ENCODE data around the gene SYCN. TPM values are rescaled to one million over a fixed set of nuclear protein-coding genes. Genes with fewer than 3 reads are reported as not detected.

SYCN gene
- total and polyA plus RNA-seq, 4 donors: 1.6 TPM; not detected in 3

- DNase-seq: no peak
- H3K9me3 ChIP-seq (ENCODE audit: control insufficient read depth, low read length): no peaks in the 10 kb centered on the region
- 76 to 89% methylated on average over 15 of the region's 15 CpGs for WGBS, 2 donors
- no peak overlapping the region for H3K27ac ChIP-seq (ENCODE audit: low read depth in 1 of 2, low read length in 2 of 2)
- H3K27me3 ChIP-seq (ENCODE audit: control insufficient read depth in 1 of 2, insufficient read depth in 2 of 2, low read length in 1 of 2): no peaks in the 10 kb centered on the region
- H3K4me1 ChIP-seq (ENCODE audit: control insufficient read depth in 1 of 2, insufficient read depth in 2 of 2, low read length in 2 of 2): no peaks in the 10 kb centered on the region
- H3K4me3 ChIP-seq (ENCODE audit: low read length in 2 of 2): no peak overlapping the region
- intact Hi-C loops (cut with DNase I): no loop called here
- no peak for ATAC-seq (ENCODE audit: low FRiP score)
- H3K36me3 ChIP-seq (ENCODE audit: control insufficient read depth in 1 of 2, insufficient read depth in 2 of 2, low read length in 1 of 2): no peaks in the 10 kb centered on the region
These were observed 46.1 kb downstream of the SYCN start for GRCh38 chr19:39157997-39158389.

- H3K9me3 ChIP-seq (ENCODE audit: control insufficient read depth, low read length): no peaks in the 10 kb centered on the region
- no peak for ATAC-seq (ENCODE audit: low FRiP score)
- H3K4me1 ChIP-seq (ENCODE audit: control insufficient read depth in 1 of 2, insufficient read depth in 2 of 2, low read length in 2 of 2): no peaks in the 10 kb centered on the region
- intact Hi-C loops (cut with DNase I): no loop called here
- WGBS, 2 donors: 14 to 24% methylated on average over 22 to 23 of the region's 23 CpGs
- no peaks in the 10 kb centered on the region for H3K36me3 ChIP-seq (ENCODE audit: control insufficient read depth in 1 of 2, insufficient read depth in 2 of 2, low read length in 1 of 2)
- no peak for DNase-seq
- no peak overlapping the region for H3K27ac ChIP-seq (ENCODE audit: low read depth in 1 of 2, low read length in 2 of 2)
- no peak overlapping the region for H3K4me3 ChIP-seq (ENCODE audit: low read length in 2 of 2)
- H3K27me3 ChIP-seq (ENCODE audit: control insufficient read depth in 1 of 2, insufficient read depth in 2 of 2, low read length in 1 of 2): no peaks in the 10 kb centered on the region
These were observed 46.6 kb downstream of the SYCN start for GRCh38 chr19:39157275-39157996.

GRCh38 chr19:39156326-39157230 lies 47.5 kb downstream of the SYCN start:
- WGBS, 2 donors: 18 to 26% methylated on average over 17 to 24 of the region's 24 CpGs
- H3K27ac ChIP-seq (ENCODE audit: low read depth in 1 of 2, low read length in 2 of 2): no peak overlapping the region
- intact Hi-C loops (cut with DNase I): no loop called here

GRCh38 chr19:39155741-39156140 lies 48.3 kb downstream of the SYCN start:
- ATAC-seq (ENCODE audit: low FRiP score) (no peak), DNase-seq (no peak)
- H3K27me3 ChIP-seq (ENCODE audit: control insufficient read depth in 1 of 2, insufficient read depth in 2 of 2, low read length in 1 of 2): no peaks in the 10 kb centered on the region
- H3K4me3 ChIP-seq (ENCODE audit: low read length in 2 of 2): no peak overlapping the region
- no peaks in the 10 kb centered on the region for H3K9me3 ChIP-seq (ENCODE audit: control insufficient read depth, low read length)
- H3K36me3 ChIP-seq (ENCODE audit: control insufficient read depth in 1 of 2, insufficient read depth in 2 of 2, low read length in 1 of 2): no peaks in the 10 kb centered on the region
- H3K4me1 ChIP-seq (ENCODE audit: control insufficient read depth in 1 of 2, insufficient read depth in 2 of 2, low read length in 2 of 2): no peaks in the 10 kb centered on the region
- intact Hi-C loops (cut with DNase I): no loop called here
- 69 to 73% methylated on average over 15 of the region's 15 CpGs for WGBS, 2 donors
- no peak overlapping the region for H3K27ac ChIP-seq (ENCODE audit: low read depth in 1 of 2, low read length in 2 of 2)

More at GRCh38 chr19:39156326-39157230, 47.5 kb downstream of the SYCN start:
- peak; percentile 51 for ATAC-seq (ENCODE audit: low FRiP score)
- Histone ChIP-seq H3K9me3 (ENCODE audit: control insufficient read depth, low read length) (no peaks in the 10 kb centered on the region), H3K4me3 (ENCODE audit: low read length in 2 of 2) (no peak overlapping the region), H3K27me3 (ENCODE audit: control insufficient read depth in 1 of 2, insufficient read depth in 2 of 2, low read length in 1 of 2) (no peaks in the 10 kb centered on the region), H3K36me3 (ENCODE audit: control insufficient read depth in 1 of 2, insufficient read depth in 2 of 2, low read length in 1 of 2) (no peaks in the 10 kb centered on the region), H3K4me1 (ENCODE audit: control insufficient read depth in 1 of 2, insufficient read depth in 2 of 2, low read length in 2 of 2) (no peaks in the 10 kb centered on the region)
- DNase-seq: no peak

- intact Hi-C loops (cut with DNase I): no loop called here
- Histone ChIP-seq H3K4me3 (ENCODE audit: low read length in 2 of 2) (no peak overlapping the region), H3K9me3 (ENCODE audit: control insufficient read depth, low read length) (no peaks in the 10 kb centered on the region), H3K36me3 (ENCODE audit: control insufficient read depth in 1 of 2, insufficient read depth in 2 of 2, low read length in 1 of 2) (no peaks in the 10 kb centered on the region), H3K4me1 (ENCODE audit: control insufficient read depth in 1 of 2, insufficient read depth in 2 of 2, low read length in 2 of 2) (no peaks in the 10 kb centered on the region), H3K27me3 (ENCODE audit: control insufficient read depth in 1 of 2, insufficient read depth in 2 of 2, low read length in 1 of 2) (no peaks in the 10 kb centered on the region), H3K27ac (ENCODE audit: low read depth in 1 of 2, low read length in 2 of 2) (no peak overlapping the region)
- ATAC-seq (ENCODE audit: low FRiP score) (no peak), DNase-seq (no peak)
- 85 to 87% methylated on average over 11 of the region's 11 CpGs for WGBS, 2 donors
These were observed 48.9 kb downstream of the SYCN start for GRCh38 chr19:39155114-39155700.

- intact Hi-C loops (cut with DNase I): no loop called here
- DNase-seq (no peak), ATAC-seq (ENCODE audit: low FRiP score) (no peak)
- Histone ChIP-seq H3K36me3 (ENCODE audit: control insufficient read depth in 1 of 2, insufficient read depth in 2 of 2, low read length in 1 of 2) (no peaks in the 10 kb centered on the region), H3K4me3 (ENCODE audit: low read length in 2 of 2) (no peak overlapping the region), H3K27ac (ENCODE audit: low read depth in 1 of 2, low read length in 2 of 2) (no peak overlapping the region), H3K27me3 (ENCODE audit: control insufficient read depth in 1 of 2, insufficient read depth in 2 of 2, low read length in 1 of 2) (no peaks in the 10 kb centered on the region), H3K9me3 (ENCODE audit: control insufficient read depth, low read length) (no peaks in the 10 kb centered on the region), H3K4me1 (ENCODE audit: control insufficient read depth in 1 of 2, insufficient read depth in 2 of 2, low read length in 2 of 2) (no peaks in the 10 kb centered on the region)
- 74 to 80% methylated on average over 11 of the region's 11 CpGs for WGBS, 2 donors
These were observed 49.4 kb downstream of the SYCN start for GRCh38 chr19:39154629-39155100.

GRCh38 chr19:39154100-39154628 lies 49.9 kb downstream of the SYCN start:
- ATAC-seq (ENCODE audit: low FRiP score): no peak
- Histone ChIP-seq H3K4me3 (ENCODE audit: low read length in 2 of 2) (no peak overlapping the region), H3K36me3 (ENCODE audit: control insufficient read depth in 1 of 2, insufficient read depth in 2 of 2, low read length in 1 of 2) (no peaks in the 10 kb centered on the region), H3K27ac (ENCODE audit: low read depth in 1 of 2, low read length in 2 of 2) (no peak overlapping the region), H3K4me1 (ENCODE audit: control insufficient read depth in 1 of 2, insufficient read depth in 2 of 2, low read length in 2 of 2) (no peaks in the 10 kb centered on the region), H3K27me3 (ENCODE audit: control insufficient read depth in 1 of 2, insufficient read depth in 2 of 2, low read length in 1 of 2) (no peaks in the 10 kb centered on the region), H3K9me3 (ENCODE audit: control insufficient read depth, low read length) (no peaks in the 10 kb centered on the region)
- no peak for DNase-seq
- intact Hi-C loops (cut with DNase I): no loop called here
- WGBS, 2 donors: 88% methylated on average over 13 of the region's 13 CpGs

Measured in aorta (tissue), 5 donors.